SU-DHL-6 (cell line): ENCODE measurements around the gene CD209.

Source experiments
- H2AFZ ChIP-seq: fragments of 200-600 bp; sonication (generic); 2 replicates; pipeline ENCODE4 v1.6.1; 2014; ENCODE audit warnings: low read depth, mild to moderate bottlenecking, moderate library complexity, mixed read lengths, antibody characterized with exemption, low read length; ENCODE audit not compliant: severe bottlenecking
- H3F3A ChIP-seq: fragments of 200-600 bp; shearing (Covaris generic); 2 replicates; pipeline ENCODE4 v1.6.0; 2016; ENCODE audit warnings: antibody characterized with exemption, mild to moderate bottlenecking; ENCODE audit not compliant: insufficient read depth
- H3K27ac ChIP-seq: fragments of 200-600 bp; sonication (generic); 2 replicates; pipeline ENCODE4 v1.5.1; 2016; ENCODE audit warnings: low read depth, mild to moderate bottlenecking, low read length, moderate library complexity, mixed read lengths
- H3K27me3 ChIP-seq: fragments of 200-600 bp; sonication (generic), shearing (Covaris generic); 2 replicates; pipeline ENCODE4 v1.6.0; 2014; ENCODE audit warnings: mild to moderate bottlenecking, low read length
- H3K36me3 ChIP-seq: fragments of 200-600 bp; sonication (generic); 2 replicates; pipeline ENCODE4 v1.6.1; 2014; ENCODE audit warnings: mild to moderate bottlenecking, low read length, mixed read lengths
- H3K4me2 ChIP-seq: fragments of 300-600, 200-600 bp; shearing (Covaris generic), sonication (generic); 2 replicates; pipeline ENCODE4 v1.6.0; 2014; ENCODE audit warnings: low read length, low read depth, mild to moderate bottlenecking; ENCODE audit not compliant: poor library complexity, severe bottlenecking
- H3K4me3 ChIP-seq: fragments of 200-600 bp; sonication (generic); 2 replicates; pipeline ENCODE4 v1.5.1; 2014; ENCODE audit warnings: antibody characterized with exemption, low read length, mild to moderate bottlenecking, mixed read lengths; ENCODE audit not compliant: insufficient read depth, poor library complexity, severe bottlenecking
- H3K79me2 ChIP-seq: fragments of 200-600 bp; sonication (generic); 2 replicates; pipeline ENCODE4 v1.6.1; 2014; ENCODE audit warnings: mild to moderate bottlenecking, low read length, moderate library complexity; ENCODE audit not compliant: insufficient read depth
- H3K9ac ChIP-seq: fragments of 200-600 bp; sonication (generic); 2 replicates; pipeline ENCODE4 v1.7.0; 2014; ENCODE audit warnings: mild to moderate bottlenecking, low read length
- H3K9me2 ChIP-seq: fragments of 200-600 bp; sonication (generic); replicated peaks from 2 replicates; pipeline ENCODE4 v1.6.1; 2014; ENCODE audit warnings: low read length; ENCODE audit not compliant: insufficient read depth
- H3K9me3 ChIP-seq: fragments of 200-600 bp; sonication (generic); 2 replicates; pipeline ENCODE4 v1.6.1; 2014; ENCODE audit warnings: low read length, mixed read lengths; ENCODE audit not compliant: insufficient read depth
- H4K20me1 ChIP-seq: fragments of 200-600 bp; sonication (generic); 2 replicates; pipeline ENCODE4 v1.6.1; 2014; ENCODE audit warnings: low read depth, mild to moderate bottlenecking, antibody characterized with exemption, low read length, moderate library complexity, mixed read lengths
- CTCF ChIP-seq: fragments of 200-600 bp; sonication (generic); IDR thresholded peaks from one replicate; pipeline ENCODE4 v1.5.1; 2017; ENCODE audit warnings: antibody characterized with exemption, mild to moderate bottlenecking, low read length, moderate library complexity; ENCODE audit not compliant: insufficient read depth, poor library complexity, severe bottlenecking
- EZH2phosphoT487 ChIP-seq: fragments of 200-600 bp; sonication (generic), shearing (Covaris generic); conservative IDR thresholded peaks from 2 replicates; pipeline ENCODE4 v1.6.1; 2018; ENCODE audit warnings: mild to moderate bottlenecking, antibody characterized with exemption, low read length, moderate library complexity, mixed read lengths

The CD209 gene

DNA sequence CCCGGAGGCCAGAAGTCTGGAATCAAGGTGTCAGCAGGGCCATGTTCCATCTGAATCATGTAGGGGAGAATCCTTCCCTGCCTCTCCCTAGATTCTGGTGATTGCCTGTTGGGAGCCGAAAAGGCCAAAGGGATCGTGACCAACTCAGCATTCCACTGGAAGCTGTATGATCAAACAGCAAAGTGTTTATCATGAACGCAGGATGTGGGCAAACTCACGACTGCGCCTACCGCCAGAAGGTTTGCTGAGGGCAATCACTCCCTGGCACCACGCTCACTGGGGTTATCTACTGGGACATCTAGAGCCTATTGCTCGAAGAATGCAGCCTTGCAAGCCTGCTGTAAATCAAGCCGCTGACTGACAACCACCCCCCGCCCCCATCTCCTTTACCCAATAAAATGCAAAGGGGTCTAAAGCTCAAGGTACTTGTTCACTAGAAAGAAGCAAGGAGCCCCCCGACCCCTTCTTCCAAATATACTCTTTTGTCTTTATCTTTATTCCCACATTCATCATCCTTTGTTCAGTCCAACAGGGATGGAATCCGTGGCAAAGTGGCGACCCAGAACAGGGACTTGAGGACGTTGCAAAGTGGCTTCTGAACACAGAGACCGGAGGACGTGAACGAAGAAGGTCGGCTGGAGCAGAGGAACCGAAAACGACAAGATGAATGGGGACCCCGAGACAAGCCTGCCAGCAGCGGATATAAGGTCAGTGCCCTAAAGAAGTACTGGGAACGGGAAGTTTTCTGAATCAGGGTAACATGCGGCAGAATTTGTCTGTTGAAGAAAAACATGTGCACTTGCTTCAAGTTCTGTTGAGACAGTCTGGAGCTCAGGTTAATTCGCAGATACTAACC, 32.5 kb upstream of the CD209 start:
- H4K20me1 ChIP-seq = no peaks in the 10 kb centered on the region
- TF ChIP-seq EZH2phosphoT487 (no peak), CTCF (no peak)
- H3K27ac ChIP-seq = no peak overlapping the region
- no peaks in the 10 kb centered on the region for H3K27me3 ChIP-seq
- no peak overlapping the region for H3K9ac ChIP-seq
- H3K4me3 ChIP-seq = no peak overlapping the region
- no peaks in the 10 kb centered on the region for H3K79me2 ChIP-seq
- no peak overlapping the region for H2AFZ ChIP-seq
- no peaks in the 10 kb centered on the region for H3K36me3 ChIP-seq
- peaks cover 3% of the 10 kb centered on the region; the same call in 1 of the 2 replicates for H3K9me3 ChIP-seq
- H3K9me2 ChIP-seq = no peaks in the 10 kb centered on the region
- no peak overlapping the region for H3K4me2 ChIP-seq
- no peaks in the 10 kb centered on the region for H3F3A ChIP-seq

GRCh38 chr19:7778081-7778480, 30.7 kb upstream of the CD209 start:
- H3F3A ChIP-seq = no peaks in the 10 kb centered on the region
- H3K9me3 ChIP-seq = no peaks in the 10 kb centered on the region
- no peaks in the 10 kb centered on the region for H3K27me3 ChIP-seq
- no peaks in the 10 kb centered on the region for H3K79me2 ChIP-seq
- H2AFZ ChIP-seq = no peak overlapping the region
- H3K27ac ChIP-seq = no peak overlapping the region
- TF ChIP-seq CTCF = no peak
- TF ChIP-seq EZH2phosphoT487 = no peak
- H3K9me2 ChIP-seq = no peaks in the 10 kb centered on the region
- H3K36me3 ChIP-seq = no peaks in the 10 kb centered on the region
- H3K4me3 ChIP-seq = no peak overlapping the region
- H3K9ac ChIP-seq = no peak overlapping the region
- H4K20me1 ChIP-seq = no peaks in the 10 kb centered on the region
- H3K4me2 ChIP-seq = no peak overlapping the region

DNA sequence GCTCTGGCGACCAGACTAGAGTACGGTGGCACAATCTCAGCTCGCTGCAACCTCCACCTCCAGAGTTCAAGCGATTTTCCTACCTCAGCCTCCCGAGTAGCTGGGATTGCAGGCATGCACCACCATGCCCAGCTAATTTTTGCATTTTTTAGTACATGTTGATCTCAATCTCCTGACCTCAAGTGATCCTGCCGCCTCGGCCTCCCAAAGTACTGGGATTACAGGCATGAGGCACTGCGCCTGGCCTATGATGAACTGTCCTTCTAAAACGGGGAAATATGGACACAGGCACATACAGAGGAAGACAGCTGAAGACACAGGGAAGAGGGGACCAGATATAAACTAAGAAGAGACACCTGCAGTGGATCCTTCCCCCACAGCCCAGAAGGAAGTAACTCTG, 28.4 kb upstream of the CD209 start:
- Histone ChIP-seq H3K36me3 (no peaks in the 10 kb centered on the region), H3K4me2 (no peak overlapping the region), H3K9me3 (no peaks in the 10 kb centered on the region), H3K79me2 (no peaks in the 10 kb centered on the region), H3K27me3 (no peaks in the 10 kb centered on the region), H2AFZ (no peak overlapping the region), H3F3A (no peaks in the 10 kb centered on the region), H3K9me2 (no peaks in the 10 kb centered on the region), H3K4me3 (no peak overlapping the region), H4K20me1 (no peaks in the 10 kb centered on the region), H3K27ac (no peak overlapping the region), H3K9ac (no peak overlapping the region)
- TF ChIP-seq EZH2phosphoT487 = no peak
- TF ChIP-seq CTCF = no peak
